K562 (cell line): Measurements from ENCODE around the gene MAP1A. TPM values are rescaled to one million over a fixed set of nuclear protein-coding genes. Genes with fewer than 3 reads are reported as not detected.
"Not testable (repeated sequence)": the region's sequence is repeated elsewhere in the genome, so short reads cannot be mapped to it uniquely, and the experiment has no call there.

ENCODE experiments used
- ATAC-seq: fragments of 200-7000 bp; cut with Tn5 transposase; 3 replicates; pipeline ENCODE4 v1.9.1; 2020; ENCODE audit warnings: moderate library complexity
- BruUV-seq: library from RNA; stranded (reverse); fragments of 400-500 nt; replicated peaks from 2 replicates; lab custom pipeline; 2021; lab: Mats Ljungman, UMichigan
- CTCF ChIA-PET: fragments of 300-600 bp; formaldehyde crosslinking; extraction: SDS; loops from one replicate; lab custom pipeline; 2021; ENCODE audit warnings: low intra/inter-chr PET ratio; lab: Yijun Ruan, JAX
- POLR2A ChIA-PET: fragments of 300-600, 350-650 bp; sonication (Branson Sonifier 250); formaldehyde crosslinking; extraction: SDS; loops from one replicate; lab custom pipeline; 2021; ENCODE audit warnings: antibody characterized with exemption, inconsistent platforms; lab: Yijun Ruan, JAX
- DNase-seq, 4 experiments: peaks; one replicate each; pipeline versions ENCODE4 v3.0.0 to v3.0.0-alpha.2; 2011 to 2018; ENCODE audit warnings: low spot score in 3 of 4, mixed read lengths in 3 of 4; ENCODE audit errors: extremely low read depth in 1 of 4
- FAIRE-seq: peaks from 2 replicates; lab custom pipeline; 2011; peaks lifted over from hg19 to GRCh38; lab: Jason Lieb, UNC
- H2AFZ ChIP-seq: 2 replicates; pipeline ENCODE4 v1.6.0; 2011; ENCODE audit warnings: low read depth, low read length, control low read depth, inconsistent platforms
- H3K27ac ChIP-seq: fragments of 200-600 bp; 3 replicates; pipeline ENCODE4 v1.8.0; 2011; ENCODE audit warnings: low read depth, mild to moderate bottlenecking, control low read depth, inconsistent platforms, low read length, moderate library complexity, mixed read lengths; ENCODE audit errors: extremely low read depth
- H3K27me3 ChIP-seq, 2 experiments: fragments of 300-600 bp in 1 of 2; 2 replicates in 1 of 2; 3 replicates in 1 of 2; pipeline versions ENCODE4 v1.6.0 to v1.8.0; 2011; ENCODE audit warnings: inconsistent platforms in 2 of 2, low read length in 2 of 2, mild to moderate bottlenecking in 1 of 2, mixed read lengths in 1 of 2, moderate library complexity in 1 of 2; ENCODE audit not compliant: control insufficient read depth in 2 of 2, insufficient read depth in 2 of 2
- H3K36me3 ChIP-seq: fragments of 300-600 bp; 3 replicates; pipeline ENCODE4 v1.8.0; 2011; ENCODE audit warnings: mild to moderate bottlenecking, low read length, inconsistent platforms; ENCODE audit not compliant: control insufficient read depth, insufficient read depth
- H3K4me1 ChIP-seq, 2 experiments: fragments of 200-600 bp in 1 of 2; replicated peaks in 1 of 2; 2 replicates in 1 of 2; 3 replicates in 1 of 2; pipeline versions ENCODE4 v1.5.1 to v1.8.0; 2011; ENCODE audit warnings: inconsistent platforms in 2 of 2, low read length in 2 of 2, mild to moderate bottlenecking in 1 of 2, mixed read lengths in 1 of 2, moderate library complexity in 1 of 2; ENCODE audit not compliant: control insufficient read depth in 2 of 2, insufficient read depth in 2 of 2
- H3K4me2 ChIP-seq: 2 replicates; pipeline ENCODE4 v1.6.1; 2011; ENCODE audit warnings: low read length, control low read depth, inconsistent platforms, mixed read lengths; ENCODE audit not compliant: insufficient read depth
- H3K4me3 ChIP-seq: fragments of 200-600 bp; sonication (generic), shearing (Covaris generic); 2 replicates; pipeline ENCODE4 v1.5.1; 2016; ENCODE audit warnings: control low read depth, inconsistent platforms
- H3K79me2 ChIP-seq: fragments of 200-600 bp; 3 replicates; pipeline ENCODE4 v1.8.0; 2011; ENCODE audit warnings: low read length, inconsistent platforms; ENCODE audit not compliant: control insufficient read depth, insufficient read depth
- H3K9ac ChIP-seq, 2 experiments: 2 replicates each; pipeline versions ENCODE4 v1.6.0 to v1.6.1; 2011; ENCODE audit warnings: low read depth in 2 of 2, low read length in 2 of 2, control low read depth in 1 of 2, inconsistent platforms in 1 of 2, mild to moderate bottlenecking in 1 of 2, mixed read lengths in 1 of 2; ENCODE audit not compliant: insufficient read depth in 1 of 2
- H3K9me1 ChIP-seq: one replicate; pipeline ENCODE4 v1.6.0; 2011; ENCODE audit warnings: inconsistent platforms, mild to moderate bottlenecking, low read length, moderate library complexity; ENCODE audit not compliant: control insufficient read depth, insufficient read depth
- H3K9me3 ChIP-seq: replicated peaks from 2 replicates; pipeline ENCODE4 v1.5.1; 2011; ENCODE audit warnings: low read depth, low read length, inconsistent platforms; ENCODE audit not compliant: control insufficient read depth, insufficient read depth
- H4K20me1 ChIP-seq: replicated peaks from 2 replicates; pipeline ENCODE4 v1.6.1; 2011; ENCODE audit warnings: low read length, inconsistent platforms, mixed read lengths; ENCODE audit not compliant: control insufficient read depth, insufficient read depth
- BHLHE40 ChIP-seq: IDR thresholded peaks from 2 replicates; pipeline ENCODE4 v1.6.1; 2011; ENCODE audit warnings: low read length, improper control_type of control experiment
- COPS2 ChIP-seq: fragments of 450-650 bp; conservative IDR thresholded peaks from 2 replicates; pipeline ENCODE4 v1.6.1; 2016; ENCODE audit warnings: mild to moderate bottlenecking, moderate library complexity
- KAT8 ChIP-seq: fragments of 450-650 bp; IDR thresholded peaks from 2 replicates; pipeline ENCODE4 v1.6.1; 2016; ENCODE audit warnings: low read depth, mild to moderate bottlenecking
- KHSRP ChIP-seq: fragments of 450-650 bp; IDR thresholded peaks from 2 replicates; pipeline ENCODE4 v1.6.1; 2017
- PHTF2 ChIP-seq: fragments of 250-450 bp; sonication (Bioruptor Pico); IDR thresholded peaks from 2 replicates; pipeline ENCODE4 v1.5.0; 2021; ENCODE audit warnings: mild to moderate bottlenecking
- ZNF197 ChIP-seq: fragments of 200-800 bp; sonication (Bioruptor generic); IDR thresholded peaks from 2 replicates; pipeline ENCODE4 v1.6.1; 2016; ENCODE audit warnings: low read depth, missing genetic modification characterization, missing compliant biosample characterization
- WGBS: fragments of 100-300 bp; shearing (Covaris generic); methylation state at CpG from one replicate; pipeline ENCODE4 v1.1.6; 2016; ENCODE audit warnings: low coverage, mixed read lengths; ENCODE audit not compliant: insufficient coverage; ENCODE audit errors: missing lambda C conversion rate; 5-methylcytosine and 5-hydroxymethylcytosine counted together
- in situ Hi-C: fragments of 300-500 bp; cut with MboI; formaldehyde crosslinking; loops from 4 replicates; pipeline ENCODE4 v1.15.0; 2018; ENCODE audit warnings: inconsistent platforms, mixed read lengths
- intact Hi-C: fragments of 100-400 bp; cut with micrococcal nuclease; formaldehyde crosslinking; loops from 2 replicates; pipeline ENCODE4 v1.14.2; 2022
- polyA plus RNA-seq, 8 experiments: library from polyadenylated mRNA; depleted of rRNA in 4 of 8; stranded (reverse) in 5 of 8; unstranded in 3 of 8; fragments of >200 nt; fragmentation: Nextera tagmentation in 2 of 8; fragmentation: Illumina TruSeq in 1 of 8; extraction: Ambion mirVana in 2 of 8; extraction: Trizol in 1 of 8; gene quantifications; 2 replicates each; pipeline versions ENCODE4 v1.2.1 to v1.2.3, GENCODE V29; 2011 to 2014; ENCODE audit warnings: inconsistent platforms in 1 of 8, missing spikeins in 1 of 8
- total RNA-seq, 7 experiments: library from RNA; depleted of rRNA in 6 of 7; stranded (reverse); fragments of >200 nt in 6 of 7; fragmentation: Illumina TruSeq in 2 of 7; extraction: Trizol in 2 of 7; gene quantifications; 2 replicates each; pipeline versions ENCODE4 v1.2.1 to v1.2.3, GENCODE V29; 2011 to 2021; ENCODE audit warnings: low replicate concordance in 1 of 7
- TF ChIP-seq, protein P1 (sequence below): fragments of 250-450 bp; sonication (Bioruptor Pico); IDR thresholded peaks from 2 replicates; pipeline ENCODE4 v1.4.0; 2020; ENCODE audit warnings: mild to moderate bottlenecking
- TF ChIP-seq, protein P2 (sequence below): sonication (generic); formaldehyde crosslinking; IDR thresholded peaks from 2 replicates; pipeline ENCODE4 v1.8.0; 2023; ENCODE audit warnings: mild to moderate bottlenecking, missing genetic modification reagents

Gene MAP1A
- total and polyA plus RNA-seq, 9 of the 15 experiments (the other 6 are each of a cell fraction or from before 2014, with no cell fraction given): 2.0 to 20.3 (median 7.3) TPM

DNA sequence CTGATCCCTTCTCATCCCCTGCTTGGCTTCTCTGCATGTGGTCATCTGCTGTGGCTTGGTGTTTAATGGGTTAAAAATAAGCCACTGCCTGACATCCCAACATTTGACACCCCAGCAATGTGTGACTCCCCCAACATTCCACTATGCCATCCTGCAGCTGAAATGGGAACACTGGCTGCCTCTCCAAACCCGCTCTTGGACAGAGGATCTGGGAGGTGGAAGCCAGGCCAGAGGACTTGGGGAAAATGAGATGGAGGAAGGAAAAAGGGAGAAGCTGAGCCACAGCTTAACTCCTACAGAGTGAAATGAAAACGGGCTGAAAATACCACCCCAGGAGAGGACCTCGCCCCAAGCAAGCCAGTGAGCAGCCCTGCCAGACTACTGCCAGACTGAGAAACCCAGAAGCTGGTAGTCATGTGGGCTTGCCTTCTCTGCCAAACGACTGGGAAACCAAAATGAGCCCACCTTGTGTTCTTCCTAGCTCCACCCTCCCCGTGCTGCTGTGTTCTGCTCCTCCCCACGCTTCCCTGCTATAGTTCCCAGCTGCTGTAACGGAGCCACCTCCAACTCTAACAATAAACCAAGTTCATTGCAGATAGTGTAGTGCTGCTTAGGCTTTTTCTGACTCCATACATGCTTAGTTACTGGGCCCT is 13.7 kb downstream of the MAP1A start (continued):
- TF ChIP-seq, protein P1, sequence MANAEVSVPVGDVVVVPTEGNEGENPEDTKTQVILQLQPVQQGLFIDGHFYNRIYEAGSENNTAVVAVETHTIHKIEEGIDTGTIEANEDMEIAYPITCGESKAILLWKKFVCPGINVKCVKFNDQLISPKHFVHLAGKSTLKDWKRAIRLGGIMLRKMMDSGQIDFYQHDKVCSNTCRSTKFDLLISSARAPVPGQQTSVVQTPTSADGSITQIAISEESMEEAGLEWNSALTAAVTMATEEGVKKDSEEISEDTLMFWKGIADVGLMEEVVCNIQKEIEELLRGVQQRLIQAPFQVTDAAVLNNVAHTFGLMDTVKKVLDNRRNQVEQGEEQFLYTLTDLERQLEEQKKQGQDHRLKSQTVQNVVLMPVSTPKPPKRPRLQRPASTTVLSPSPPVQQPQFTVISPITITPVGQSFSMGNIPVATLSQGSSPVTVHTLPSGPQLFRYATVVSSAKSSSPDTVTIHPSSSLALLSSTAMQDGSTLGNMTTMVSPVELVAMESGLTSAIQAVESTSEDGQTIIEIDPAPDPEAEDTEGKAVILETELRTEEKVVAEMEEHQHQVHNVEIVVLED: no peak
- TF ChIP-seq, protein P2, sequence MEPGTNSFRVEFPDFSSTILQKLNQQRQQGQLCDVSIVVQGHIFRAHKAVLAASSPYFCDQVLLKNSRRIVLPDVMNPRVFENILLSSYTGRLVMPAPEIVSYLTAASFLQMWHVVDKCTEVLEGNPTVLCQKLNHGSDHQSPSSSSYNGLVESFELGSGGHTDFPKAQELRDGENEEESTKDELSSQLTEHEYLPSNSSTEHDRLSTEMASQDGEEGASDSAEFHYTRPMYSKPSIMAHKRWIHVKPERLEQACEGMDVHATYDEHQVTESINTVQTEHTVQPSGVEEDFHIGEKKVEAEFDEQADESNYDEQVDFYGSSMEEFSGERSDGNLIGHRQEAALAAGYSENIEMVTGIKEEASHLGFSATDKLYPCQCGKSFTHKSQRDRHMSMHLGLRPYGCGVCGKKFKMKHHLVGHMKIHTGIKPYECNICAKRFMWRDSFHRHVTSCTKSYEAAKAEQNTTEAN (CRISPR knock-in tag): no peak
- TF ChIP-seq ZNF197 (CRISPR knock-in tag) (no peak), BHLHE40 (no peak), KHSRP (no peak), KAT8 (no peak), PHTF2 (CRISPR knock-in tag) (no peak), COPS2 (no peak)

DNA sequence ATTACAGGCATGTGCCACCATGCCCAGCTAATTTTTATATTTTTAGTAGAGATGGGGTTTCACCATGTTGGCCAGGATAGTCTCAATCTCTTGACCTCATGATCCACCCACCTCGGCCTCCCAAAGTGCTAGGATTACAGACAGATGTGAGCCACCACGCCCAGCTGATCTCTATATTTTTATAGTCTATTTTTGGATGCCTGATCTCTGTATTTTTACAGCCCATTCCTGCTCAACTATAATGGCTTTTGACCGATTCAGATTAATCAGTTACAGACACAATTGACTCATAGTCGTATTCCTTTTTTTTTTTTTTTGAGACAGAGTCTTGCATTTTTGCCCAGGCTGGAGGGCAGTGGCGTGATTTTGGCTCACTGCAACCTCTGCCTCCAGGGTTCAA is 15.4 kb downstream of the MAP1A start:
- H3K4me1 ChIP-seq, BruUV-seq, FAIRE-seq, H4K20me1 ChIP-seq, ATAC-seq, H3K79me2 ChIP-seq, H3K27me3 ChIP-seq, H3K4me2 ChIP-seq, H3K4me3 ChIP-seq, intact Hi-C loops, H3K27ac ChIP-seq, H2AFZ ChIP-seq, H3K9me1 ChIP-seq, in situ Hi-C loops, H3K9me3 ChIP-seq, H3K9ac ChIP-seq, DNase-seq: not testable (repeated sequence)
- CTCF ChIA-PET: interaction anchor here (0.6 kb wide), 1 partner anchor 277 kb away, joined by 3 read pairs; no protein-coding TSS in a partner anchor
- POLR2A ChIA-PET: interaction anchor here (0.6 to 2.8 kb wide), 3 partner anchors 10 to 83 kb away, joined by 3 to 12 read pairs (median 4); no protein-coding TSS in a partner anchor
- H3K36me3 ChIP-seq: peaks cover 14% of the 10 kb centered on the region; the same call in 1 of the 3 replicates
- WGBS: 65% methylated on average over 5 of the region's 5 CpGs
